ENCODE results near the gene ELAVL1.

DNA sequence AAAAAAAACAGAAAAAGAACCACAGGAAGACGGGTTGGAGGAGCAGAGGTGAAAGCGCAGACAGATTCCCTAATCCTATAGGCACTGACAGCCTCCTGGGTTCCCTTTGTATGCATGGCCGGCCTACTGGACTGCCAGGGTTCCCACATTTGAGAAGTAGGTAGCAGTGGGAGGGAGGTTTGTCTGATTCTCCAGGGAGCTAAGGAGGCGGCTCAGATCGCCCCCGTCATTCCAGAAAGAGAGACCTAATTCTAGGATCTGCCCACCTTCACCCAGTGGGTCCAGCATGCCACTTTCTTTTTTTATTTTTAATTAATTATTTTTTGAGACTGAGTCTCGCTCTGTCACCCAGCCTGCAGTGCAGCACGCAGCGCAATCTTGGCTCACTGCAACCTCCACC, 37.5 kb upstream of the ELAVL1 start:
- TF ChIP-seq, protein P1, sequence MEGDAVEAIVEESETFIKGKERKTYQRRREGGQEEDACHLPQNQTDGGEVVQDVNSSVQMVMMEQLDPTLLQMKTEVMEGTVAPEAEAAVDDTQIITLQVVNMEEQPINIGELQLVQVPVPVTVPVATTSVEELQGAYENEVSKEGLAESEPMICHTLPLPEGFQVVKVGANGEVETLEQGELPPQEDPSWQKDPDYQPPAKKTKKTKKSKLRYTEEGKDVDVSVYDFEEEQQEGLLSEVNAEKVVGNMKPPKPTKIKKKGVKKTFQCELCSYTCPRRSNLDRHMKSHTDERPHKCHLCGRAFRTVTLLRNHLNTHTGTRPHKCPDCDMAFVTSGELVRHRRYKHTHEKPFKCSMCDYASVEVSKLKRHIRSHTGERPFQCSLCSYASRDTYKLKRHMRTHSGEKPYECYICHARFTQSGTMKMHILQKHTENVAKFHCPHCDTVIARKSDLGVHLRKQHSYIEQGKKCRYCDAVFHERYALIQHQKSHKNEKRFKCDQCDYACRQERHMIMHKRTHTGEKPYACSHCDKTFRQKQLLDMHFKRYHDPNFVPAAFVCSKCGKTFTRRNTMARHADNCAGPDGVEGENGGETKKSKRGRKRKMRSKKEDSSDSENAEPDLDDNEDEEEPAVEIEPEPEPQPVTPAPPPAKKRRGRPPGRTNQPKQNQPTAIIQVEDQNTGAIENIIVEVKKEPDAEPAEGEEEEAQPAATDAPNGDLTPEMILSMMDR (IDR thresholded peaks at IDR 0.05), result no peak
- TF ChIP-seq JUND (IDR thresholded peaks at IDR 0.05) (no peak), MEF2A (IDR thresholded peaks at IDR 0.05; ENCODE audit: borderline replicate concordance, low read depth) (no peak), RFX5 (IDR thresholded peaks at IDR 0.05; ENCODE audit: low read length) (no peak), NRF1 (IDR thresholded peaks at IDR 0.05; ENCODE audit: low read depth, low read length) (no peak), RXRA (IDR thresholded peaks at IDR 0.05; ENCODE audit: borderline replicate concordance, low read depth) (no peak), EZH2phosphoT487 (IDR thresholded peaks at IDR 0.05; ENCODE audit: borderline replicate concordance, low read depth) (no peak), TEAD4 (IDR thresholded peaks at IDR 0.05; ENCODE audit: borderline replicate concordance, insufficient read depth) (no peak), GATA2 (CRISPR knock-in tag; IDR thresholded peaks at IDR 0.05) (no peak), RAD21 (IDR thresholded peaks at IDR 0.05; ENCODE audit: low read length) (no peak)
- TF ChIP-seq, protein P2, sequence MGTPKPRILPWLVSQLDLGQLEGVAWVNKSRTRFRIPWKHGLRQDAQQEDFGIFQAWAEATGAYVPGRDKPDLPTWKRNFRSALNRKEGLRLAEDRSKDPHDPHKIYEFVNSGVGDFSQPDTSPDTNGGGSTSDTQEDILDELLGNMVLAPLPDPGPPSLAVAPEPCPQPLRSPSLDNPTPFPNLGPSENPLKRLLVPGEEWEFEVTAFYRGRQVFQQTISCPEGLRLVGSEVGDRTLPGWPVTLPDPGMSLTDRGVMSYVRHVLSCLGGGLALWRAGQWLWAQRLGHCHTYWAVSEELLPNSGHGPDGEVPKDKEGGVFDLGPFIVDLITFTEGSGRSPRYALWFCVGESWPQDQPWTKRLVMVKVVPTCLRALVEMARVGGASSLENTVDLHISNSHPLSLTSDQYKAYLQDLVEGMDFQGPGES (IDR thresholded peaks at IDR 0.05; ENCODE audit: low read depth, low read length), result no peak
- TF ChIP-seq, protein P3, sequence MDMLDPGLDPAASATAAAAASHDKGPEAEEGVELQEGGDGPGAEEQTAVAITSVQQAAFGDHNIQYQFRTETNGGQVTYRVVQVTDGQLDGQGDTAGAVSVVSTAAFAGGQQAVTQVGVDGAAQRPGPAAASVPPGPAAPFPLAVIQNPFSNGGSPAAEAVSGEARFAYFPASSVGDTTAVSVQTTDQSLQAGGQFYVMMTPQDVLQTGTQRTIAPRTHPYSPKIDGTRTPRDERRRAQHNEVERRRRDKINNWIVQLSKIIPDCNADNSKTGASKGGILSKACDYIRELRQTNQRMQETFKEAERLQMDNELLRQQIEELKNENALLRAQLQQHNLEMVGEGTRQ (IDR thresholded peaks at IDR 0.05; ENCODE audit: borderline replicate concordance, low read depth, low read length), result no peak
- TF ChIP-seq, protein P4, sequence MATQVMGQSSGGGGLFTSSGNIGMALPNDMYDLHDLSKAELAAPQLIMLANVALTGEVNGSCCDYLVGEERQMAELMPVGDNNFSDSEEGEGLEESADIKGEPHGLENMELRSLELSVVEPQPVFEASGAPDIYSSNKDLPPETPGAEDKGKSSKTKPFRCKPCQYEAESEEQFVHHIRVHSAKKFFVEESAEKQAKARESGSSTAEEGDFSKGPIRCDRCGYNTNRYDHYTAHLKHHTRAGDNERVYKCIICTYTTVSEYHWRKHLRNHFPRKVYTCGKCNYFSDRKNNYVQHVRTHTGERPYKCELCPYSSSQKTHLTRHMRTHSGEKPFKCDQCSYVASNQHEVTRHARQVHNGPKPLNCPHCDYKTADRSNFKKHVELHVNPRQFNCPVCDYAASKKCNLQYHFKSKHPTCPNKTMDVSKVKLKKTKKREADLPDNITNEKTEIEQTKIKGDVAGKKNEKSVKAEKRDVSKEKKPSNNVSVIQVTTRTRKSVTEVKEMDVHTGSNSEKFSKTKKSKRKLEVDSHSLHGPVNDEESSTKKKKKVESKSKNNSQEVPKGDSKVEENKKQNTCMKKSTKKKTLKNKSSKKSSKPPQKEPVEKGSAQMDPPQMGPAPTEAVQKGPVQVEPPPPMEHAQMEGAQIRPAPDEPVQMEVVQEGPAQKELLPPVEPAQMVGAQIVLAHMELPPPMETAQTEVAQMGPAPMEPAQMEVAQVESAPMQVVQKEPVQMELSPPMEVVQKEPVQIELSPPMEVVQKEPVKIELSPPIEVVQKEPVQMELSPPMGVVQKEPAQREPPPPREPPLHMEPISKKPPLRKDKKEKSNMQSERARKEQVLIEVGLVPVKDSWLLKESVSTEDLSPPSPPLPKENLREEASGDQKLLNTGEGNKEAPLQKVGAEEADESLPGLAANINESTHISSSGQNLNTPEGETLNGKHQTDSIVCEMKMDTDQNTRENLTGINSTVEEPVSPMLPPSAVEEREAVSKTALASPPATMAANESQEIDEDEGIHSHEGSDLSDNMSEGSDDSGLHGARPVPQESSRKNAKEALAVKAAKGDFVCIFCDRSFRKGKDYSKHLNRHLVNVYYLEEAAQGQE (IDR thresholded peaks at IDR 0.05; ENCODE audit: low read depth, low read length), result no peak

All from SK-N-SH (cell line).